A204.1 (cell line): ENCODE measurements around the gene RANBP17.

Experiments
- FAIRE-seq: peaks from 2 replicates; lab custom pipeline; 2012; peaks lifted over from hg19 to GRCh38; lab: Jason Lieb, UNC

Gene RANBP17

DNA sequence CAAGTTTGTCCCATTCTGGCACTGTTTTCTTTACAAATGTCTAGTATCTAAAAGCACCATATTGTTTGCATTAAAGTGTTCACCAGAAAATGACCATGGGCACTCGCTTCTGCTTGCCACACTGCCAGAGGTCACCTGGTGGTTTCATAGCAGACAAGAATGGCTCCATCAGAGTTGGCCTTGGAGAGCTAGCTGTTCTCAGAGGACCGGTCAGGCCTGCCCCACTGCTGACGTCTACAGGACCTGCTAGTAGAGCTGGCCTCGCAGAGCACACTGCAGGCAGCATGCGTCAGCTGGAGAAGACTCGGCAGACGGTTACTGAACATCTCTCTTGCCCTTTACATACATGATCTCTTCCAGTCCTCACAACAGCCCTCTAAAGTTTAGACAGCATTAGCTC, 438.5 kb downstream of the RANBP17 start:
- no peak for FAIRE-seq

DNA sequence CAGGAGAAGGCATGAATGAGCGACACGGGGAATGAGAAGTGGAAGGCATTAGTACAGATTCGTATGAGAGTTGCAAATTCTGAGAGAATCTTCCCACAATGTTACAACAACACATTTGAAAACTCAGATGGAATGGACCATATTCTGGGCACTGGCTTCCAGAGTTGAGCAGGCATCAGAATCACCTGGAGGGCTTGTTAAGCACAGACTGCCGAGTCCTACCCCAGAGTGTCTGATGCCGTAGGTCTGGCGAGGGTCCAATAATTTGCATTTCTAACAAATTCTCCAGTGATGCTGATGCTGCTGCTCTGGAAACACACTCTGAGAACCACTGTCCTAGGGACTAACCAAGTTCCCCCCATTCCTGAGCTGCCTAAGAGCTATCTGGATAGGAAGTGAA, 444.3 kb downstream of the RANBP17 start:
- no peak for FAIRE-seq

DNA sequence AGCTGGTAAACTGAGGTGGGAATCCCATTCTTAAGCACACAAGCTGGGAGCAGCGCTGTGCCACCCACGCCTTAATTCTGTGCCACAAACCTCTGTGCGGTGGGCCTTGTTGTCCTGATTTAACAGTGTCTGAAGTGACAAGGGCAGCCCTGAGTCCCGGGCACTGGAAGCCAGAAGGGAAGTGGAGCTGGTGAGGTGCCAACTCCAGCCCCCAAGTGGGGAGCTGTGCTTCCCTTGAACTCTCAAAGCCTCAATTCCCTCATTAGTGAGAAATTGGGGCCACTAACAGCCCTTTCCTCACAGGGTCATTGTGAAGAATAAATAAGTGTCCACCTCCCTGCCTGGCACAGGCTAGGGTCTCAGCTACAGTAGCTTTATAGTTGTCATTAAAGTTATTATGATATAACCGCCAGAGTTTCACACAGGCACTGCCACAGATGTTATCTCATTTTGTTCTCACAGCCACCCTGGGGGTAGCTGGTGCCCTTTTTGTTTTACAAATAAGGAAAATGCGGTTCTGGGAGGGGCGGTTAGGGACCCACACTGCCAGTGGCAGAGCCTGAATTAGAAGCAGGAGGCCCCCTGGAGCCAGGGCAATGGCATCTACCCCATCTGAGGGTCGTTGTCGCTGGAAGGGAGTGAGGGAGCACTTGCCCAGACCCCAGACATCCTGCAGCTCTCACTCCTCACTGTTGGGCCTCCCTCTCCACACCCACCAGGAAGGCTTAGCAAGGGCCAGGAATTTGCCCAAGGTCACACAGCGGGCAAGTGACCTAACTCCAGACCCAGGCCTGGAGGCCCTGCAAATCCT, 445.2 kb downstream of the RANBP17 start:
- no peak for FAIRE-seq

DNA sequence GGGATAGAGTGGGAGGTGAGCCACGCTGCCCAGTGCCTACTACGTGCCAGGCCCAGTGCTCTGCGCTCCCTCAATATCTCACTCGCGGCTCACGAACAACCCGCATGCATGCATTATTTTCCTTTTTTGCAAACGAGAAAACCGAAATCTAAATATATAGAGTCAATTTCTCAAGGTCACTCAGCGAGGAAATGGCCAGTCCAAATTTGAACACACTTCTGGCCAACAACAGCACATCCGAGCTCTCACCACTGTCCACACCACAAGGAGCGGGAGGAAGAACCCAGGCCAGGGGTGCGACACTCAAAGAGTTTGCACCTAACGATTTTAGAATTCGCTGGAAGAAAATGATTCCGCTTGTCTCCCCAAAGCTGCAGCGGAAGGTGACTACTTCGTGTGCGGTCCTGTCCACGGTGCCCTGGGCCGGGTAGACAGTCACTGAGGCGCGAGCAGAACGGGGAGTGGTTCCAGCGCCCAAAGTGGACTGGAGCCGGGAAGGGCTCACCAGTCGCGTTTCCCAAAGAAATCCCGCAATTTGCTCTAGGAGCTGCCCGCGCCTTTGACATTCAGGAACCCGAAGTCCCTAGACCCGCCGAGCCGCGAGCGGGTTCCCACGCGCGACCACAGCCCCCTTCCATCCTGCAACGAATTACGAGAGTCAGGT, 446.1 kb downstream of the RANBP17 start:
- FAIRE-seq: no peak

DNA sequence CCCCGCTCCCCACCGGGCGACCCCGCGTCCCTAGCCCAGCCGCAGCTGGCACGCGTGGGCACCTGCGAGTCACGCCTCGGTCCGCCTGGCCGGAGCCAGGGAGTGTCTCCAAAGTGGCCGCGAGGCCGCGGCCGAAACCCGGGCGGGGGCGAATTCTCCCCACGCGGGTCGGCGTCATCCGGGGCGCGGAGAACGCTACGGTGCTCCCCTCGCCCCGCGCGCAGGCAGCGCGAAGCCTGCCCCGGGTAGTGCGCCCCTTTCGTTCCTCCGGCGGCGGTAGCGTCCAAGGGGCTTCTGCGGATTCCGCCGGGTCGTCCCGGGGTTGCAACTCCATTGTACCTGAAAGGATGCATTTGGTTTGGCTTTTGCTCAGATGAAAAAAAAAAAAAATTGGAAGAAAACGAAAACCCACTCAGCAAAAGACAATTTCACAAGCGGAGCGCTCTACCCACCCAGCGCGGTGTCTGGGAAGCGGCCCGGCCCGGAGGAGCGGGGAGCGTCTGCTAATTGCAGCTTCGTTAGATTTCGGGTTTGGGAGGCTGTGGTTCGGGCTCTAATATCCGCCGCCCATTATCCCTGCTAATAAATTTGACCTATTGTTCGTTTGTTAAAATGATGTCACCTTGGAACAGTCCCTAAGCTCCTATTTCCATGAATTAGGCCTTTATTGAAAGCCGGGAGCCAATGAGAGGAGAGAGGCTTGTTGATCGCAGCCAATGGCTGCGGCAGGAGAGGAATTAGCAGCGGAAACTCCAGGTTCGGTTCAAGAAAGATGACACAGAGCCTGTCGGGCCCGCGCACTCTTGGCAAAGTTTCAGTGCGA, 446.8 kb downstream of the RANBP17 start, which contains the start of gene TLX3:
TLX3 (plus strand) TSS at position 796 of the 823 bp plus-strand sequence. CDS start 118 bp downstream, outside the sequence.
- FAIRE-seq: no peak

DNA sequence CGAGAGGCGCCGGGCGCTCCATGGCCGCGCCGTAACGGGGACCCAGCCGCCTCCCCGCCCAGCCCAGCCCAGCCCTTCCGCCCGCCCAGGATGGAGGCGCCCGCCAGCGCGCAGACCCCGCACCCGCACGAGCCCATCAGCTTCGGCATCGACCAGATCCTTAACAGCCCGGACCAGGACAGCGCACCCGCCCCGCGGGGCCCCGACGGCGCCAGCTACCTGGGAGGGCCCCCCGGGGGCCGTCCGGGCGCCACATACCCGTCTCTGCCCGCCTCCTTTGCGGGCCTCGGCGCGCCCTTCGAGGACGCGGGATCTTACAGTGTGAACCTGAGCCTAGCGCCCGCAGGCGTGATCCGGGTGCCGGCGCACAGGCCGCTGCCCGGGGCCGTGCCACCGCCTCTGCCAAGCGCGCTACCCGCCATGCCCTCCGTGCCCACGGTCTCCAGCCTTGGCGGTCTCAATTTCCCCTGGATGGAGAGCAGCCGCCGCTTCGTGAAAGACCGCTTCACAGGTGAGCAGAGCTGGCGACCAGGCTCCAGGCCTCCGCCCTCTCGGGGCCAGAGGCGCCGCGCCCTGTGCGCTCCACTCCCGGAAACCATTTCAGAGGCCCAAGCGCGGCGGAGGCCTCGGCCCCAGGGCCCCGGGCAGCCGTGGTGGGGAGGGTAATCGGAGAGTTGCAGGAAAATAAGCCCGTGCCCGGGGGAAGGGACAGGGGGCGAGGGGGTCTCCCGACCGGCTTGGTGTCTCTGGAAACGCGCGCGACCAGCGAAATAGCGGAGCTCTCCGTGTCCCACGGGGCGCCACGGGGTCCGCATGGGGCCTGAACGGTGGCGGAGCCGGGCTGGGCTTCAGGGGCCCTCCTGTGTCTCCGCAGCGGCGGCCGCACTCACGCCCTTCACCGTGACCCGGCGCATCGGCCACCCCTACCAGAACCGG, 447.7 kb downstream of the RANBP17 start:
- no peak for FAIRE-seq

DNA sequence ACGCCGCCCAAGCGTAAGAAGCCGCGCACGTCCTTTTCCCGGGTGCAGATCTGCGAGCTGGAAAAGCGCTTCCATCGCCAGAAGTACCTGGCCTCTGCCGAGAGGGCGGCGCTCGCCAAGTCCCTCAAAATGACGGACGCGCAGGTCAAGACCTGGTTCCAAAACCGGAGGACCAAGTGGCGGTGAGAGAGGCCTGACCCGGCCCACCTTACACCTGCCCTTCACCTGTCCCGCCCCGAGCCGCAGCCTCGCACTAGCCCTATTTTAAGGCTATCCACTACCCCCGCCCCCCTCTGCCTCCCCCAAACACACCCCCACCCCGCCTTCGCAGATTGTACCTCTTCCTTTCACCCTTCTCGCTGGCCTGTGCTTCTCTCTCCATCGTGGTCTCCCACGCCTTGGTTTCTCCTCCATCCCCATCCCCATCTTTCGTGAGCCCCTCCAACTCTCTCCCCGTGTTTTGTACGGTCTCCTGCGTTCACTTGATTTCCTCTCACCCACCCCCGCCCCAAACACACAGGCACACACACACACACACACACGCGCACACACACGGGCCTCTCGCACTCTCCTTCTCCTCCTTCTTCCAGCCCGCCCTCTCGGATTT, 448.5 kb downstream of the RANBP17 start:
- no peak for FAIRE-seq

DNA sequence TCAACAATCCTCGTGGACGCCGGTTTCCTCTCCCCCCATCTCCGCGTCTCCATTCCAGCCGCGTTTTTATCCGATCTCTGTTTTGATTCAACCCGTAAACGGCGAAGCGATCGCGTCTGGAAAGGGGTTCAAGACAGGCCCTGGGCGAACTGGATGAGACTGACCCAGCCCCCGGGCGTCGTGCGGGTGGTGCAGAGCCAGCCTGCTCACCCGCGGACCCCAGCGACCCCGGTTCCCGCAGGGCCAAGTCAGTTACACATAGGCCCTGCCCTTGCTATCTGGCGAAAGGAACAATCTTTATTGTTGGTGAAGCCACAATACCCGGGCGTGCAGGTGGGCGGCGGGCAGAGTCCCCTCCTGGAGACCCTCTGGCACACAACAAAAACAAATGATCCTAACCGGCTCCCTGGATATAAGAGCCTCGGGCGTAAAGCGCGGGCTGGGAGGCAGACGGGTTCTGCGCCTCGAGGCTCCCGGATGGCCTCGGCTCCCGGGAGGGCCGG, 449.1 kb downstream of the RANBP17 start:
- FAIRE-seq: no peak

DNA sequence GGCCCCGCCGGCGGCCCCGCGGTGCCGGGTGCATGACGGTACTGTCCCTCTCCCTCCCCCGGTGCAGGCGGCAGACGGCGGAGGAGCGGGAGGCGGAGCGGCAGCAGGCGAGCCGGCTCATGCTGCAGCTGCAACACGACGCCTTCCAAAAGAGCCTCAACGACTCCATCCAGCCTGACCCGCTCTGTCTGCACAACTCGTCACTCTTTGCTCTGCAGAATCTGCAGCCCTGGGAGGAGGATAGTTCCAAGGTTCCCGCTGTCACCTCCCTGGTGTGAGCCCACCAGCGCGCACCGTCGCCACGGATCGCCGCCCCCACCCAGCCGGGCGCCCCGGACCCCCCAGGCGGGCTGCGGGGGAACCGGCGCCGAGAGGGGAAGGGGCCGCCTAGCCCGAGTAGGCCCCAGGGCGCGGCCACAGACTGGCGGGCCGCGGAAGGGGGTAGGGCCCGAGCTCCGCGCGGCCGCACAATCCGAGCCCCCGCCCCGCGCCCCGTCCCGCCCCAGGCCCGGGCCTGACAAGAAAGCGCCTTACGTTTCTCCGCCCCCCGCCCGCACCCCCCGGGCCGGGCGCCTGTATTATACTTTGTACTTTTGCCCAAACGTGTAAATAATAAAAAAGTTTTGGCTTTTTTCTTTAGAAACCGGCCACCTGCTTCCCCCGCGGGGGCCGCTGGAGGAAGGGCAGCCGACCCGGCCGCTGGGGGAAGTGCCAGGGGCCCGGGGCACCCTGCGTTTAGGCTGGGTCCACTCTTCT, 449.7 kb downstream of the RANBP17 start:
- no peak for FAIRE-seq

DNA sequence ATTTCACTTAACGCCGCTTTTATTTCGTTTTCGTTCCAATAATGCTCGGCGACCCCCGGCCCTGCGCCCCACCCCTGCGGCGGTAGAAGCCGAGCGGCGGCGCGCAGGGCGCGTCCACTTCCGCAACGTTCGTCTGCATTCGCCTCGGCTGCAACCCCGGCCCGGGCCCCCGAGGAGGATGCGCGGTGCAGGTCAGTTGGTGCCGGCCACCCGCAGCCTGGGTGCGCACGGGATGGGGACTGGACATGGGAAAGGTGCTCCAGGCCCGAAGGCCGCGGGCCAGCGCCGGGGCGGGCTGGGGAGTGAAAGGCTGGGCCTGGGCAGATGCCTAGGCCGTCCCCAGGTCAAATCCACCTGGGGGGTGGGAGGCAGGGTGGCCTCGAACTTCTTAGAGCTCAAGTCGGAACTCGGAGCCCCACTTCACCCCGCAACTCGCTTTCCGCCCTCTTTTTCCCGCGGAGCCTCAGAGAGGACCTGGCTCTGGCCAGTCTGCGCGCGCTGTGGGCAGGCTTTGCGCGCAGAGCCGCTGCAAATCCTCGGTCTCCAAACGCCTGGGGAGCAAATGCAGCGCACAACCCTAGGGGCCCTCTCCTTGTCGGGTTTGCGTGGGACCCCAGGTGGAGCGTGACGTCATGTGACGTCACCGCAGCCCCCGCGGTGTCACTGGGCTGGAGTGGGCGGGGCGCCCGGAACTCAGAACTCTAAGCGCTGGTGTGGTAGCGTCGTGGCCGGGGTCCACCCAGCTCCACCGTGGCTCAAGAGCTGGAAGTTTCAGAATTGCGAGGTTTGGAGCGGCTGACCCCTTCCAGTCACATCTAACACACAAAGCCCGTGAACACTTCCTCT, 450.5 kb downstream of the RANBP17 start:
- no peak for FAIRE-seq

DNA sequence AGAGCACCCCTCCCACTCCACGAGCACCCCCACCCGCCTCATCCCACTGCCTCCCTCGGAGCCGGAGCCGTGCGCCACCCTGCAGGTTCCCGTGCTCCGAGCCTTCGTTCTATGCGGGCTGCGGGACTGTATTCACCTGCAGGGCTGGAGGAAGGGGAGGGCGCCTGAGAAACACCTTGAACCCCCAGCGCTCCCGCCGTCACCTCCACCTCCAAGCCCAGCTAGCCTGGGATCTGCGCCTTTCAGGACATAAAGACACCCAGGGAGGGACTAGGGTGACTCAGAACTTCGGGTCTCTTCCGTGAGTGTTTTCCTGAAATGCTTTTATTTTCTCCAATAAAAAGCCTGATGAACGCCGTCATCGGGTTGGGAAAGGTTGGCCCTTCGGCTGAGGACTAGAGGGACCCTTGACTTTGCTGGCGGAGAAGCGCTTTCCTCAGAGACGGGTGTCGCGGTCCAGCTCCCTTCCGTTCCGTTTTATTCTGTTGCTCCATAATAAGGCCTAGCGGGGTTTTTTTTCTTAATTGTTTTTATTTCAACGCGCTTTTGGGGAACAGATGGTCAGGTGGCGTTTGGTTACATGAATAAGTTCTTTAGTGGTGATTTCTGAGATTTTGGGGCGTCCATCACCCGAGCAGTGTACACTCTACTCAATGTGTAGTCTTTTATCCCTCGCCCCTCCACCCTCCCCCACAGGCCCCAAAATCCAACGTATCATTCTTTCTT, 451.8 kb downstream of the RANBP17 start:
- no peak for FAIRE-seq

DNA sequence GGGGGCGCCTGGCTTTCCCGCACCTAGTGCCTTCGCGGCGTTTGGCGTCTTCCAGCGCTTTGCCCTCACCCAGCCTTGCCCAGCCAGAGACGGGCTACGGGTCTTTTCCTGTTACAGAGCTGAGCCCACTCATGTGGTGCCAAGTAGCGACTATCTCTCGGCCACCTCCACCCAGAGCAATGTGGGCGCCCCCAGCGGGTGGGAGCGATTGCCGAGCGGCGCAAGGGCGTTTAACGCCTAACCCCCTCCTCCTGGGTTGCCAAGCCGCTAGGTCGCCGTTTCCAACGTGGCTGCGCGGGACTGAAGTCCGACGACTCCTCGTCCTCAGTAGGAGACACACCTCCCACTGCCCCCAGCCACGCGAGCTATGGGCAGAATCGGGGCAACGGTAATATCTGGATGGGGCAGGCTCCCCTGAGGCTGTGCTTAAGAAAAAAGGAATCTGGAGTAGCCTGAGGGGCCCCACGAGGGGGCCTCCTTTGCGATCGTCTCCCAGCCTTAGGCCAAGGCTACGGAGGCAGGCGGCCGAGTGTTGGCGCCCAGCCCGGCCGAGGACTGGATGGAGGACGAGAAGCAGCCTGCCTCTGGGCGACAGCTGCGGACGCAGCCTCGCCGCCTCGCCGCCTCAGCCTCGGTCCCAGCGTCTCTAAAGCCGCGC, 453.0 kb downstream of the RANBP17 start:
- FAIRE-seq: no peak

DNA sequence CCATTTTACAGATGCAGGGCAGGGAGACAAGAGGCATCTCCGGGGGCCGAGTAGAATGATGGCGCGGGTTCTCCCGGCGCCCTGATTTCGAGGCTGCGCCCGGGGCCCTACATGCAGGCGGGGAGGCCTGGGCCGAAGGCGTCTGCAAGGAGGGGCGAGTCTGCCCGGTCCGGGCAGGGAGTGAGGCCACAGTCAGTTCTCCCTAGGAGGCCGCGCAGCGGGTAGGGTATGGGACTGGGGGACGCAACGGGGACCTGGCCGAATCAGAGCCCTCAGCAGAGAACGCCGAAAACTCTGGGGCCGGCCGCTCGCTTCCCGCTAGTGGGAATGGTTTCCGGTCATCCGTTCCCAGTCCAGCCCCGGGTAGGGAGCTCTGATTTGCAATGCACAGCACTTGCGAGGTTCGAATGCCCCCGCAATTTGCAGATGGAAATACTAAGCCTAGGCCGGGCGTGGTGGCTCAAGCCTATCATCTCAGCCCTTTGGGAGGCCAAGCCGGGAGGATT, 453.6 kb downstream of the RANBP17 start:
- FAIRE-seq: no peak

DNA sequence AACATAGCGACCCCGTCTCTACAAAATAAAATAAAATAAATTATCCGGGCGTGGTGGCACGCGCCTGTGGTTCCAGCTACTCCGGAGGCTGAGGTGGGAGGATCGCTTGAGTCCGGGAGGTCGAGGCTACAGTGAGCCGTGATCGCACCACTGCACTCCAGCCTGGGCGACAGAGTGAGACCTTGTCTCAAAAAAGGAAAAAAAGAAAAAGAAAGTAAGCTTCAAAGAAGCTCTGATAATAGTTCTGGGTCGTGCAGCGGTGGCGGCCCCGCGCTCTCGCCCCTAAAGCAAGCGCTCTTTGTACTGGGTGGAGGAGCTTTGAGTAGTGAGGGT, 454.1 kb downstream of the RANBP17 start:
- no peak for FAIRE-seq

DNA sequence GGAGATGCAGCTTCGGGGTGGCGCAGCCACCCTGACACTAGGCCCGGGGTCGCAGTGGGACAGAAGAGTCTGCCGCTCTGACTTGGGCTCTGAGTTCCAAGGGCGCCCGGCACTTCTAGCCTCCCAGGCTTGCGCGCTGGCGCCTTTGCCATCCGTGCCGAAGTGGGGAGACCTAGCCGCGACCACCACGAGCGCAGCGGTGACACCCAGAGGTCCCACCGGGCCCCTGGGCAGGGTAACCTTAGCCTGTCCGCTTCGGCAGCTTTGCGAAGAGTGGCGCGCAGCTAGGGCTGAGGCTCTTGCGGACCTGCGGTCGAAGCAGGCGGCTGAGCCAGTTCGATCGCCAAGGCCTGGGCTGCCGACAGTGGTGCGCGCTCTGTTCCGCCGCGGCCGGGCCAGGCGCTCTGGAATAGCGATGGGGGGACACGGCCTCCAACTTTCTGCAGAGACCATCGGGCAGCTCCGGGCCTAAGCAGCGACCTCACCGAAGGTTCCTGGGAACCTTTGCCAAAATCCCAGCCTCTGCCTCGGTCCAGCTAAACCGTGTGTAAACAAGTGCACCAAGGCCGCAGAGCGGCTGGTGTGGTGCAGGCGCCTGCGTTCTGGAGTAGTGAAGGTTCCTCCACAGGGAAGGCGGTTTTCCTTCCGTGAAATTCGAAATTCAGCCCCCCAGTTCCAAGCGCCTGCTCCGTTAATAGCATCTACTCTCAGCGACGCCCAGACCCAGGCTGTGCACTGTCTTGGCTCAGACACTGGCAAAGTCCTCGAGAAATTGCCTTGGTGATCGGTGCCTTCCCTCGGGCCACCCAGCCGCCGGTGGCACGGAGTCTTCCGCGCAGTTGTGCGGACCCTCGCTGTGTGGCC, 454.7 kb downstream of the RANBP17 start:
- no peak for FAIRE-seq

DNA sequence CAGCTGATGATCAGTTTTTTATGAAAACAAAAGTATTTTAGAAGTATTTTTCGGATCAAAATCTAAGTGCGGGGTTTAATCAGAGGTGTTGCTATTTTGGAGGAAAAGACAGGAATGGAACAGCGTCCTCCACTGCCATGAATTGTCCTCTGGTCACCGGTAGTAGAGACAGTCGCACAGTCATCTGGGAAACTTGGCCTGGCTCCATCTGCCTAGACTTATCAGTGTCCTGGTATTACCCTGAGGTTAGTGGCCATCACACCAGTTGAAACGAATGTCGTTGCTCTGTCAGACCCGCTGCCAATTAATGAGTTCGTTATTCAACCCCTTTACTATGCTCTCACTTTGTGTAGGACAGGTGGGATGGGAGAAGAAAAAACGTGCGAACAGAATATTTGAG, 455.4 kb downstream of the RANBP17 start:
- FAIRE-seq: no peak

DNA sequence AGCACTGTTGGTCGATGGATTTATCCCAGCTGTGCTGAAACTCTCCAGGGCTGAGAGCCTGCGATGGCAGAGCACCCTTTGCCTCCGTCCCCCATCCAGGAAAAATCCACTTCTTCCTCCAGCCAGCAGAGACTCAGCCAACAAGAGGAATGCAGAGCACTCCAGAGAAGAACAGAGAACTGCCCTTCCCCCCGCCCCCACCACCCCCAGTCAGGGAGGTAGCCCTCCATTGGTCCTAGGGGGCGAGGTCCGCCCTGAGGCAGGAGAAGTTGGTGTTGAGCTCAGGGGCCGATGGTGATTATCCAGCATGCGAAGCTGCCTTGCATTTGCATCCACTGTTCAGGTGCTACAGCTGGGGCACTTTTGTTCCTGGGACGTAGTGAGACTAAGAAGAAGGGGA, 456.2 kb downstream of the RANBP17 start:
- FAIRE-seq: no peak
